HCT116 (cell line): ENCODE results near the gene MPV17L2.

Source experiments
- CEBPB ChIP-seq: IDR thresholded peaks from 2 replicates; pipeline ENCODE4 v1.6.1; 2012; ENCODE audit warnings: low read depth
- ELF1 ChIP-seq: IDR thresholded peaks from 2 replicates; pipeline ENCODE4 v1.6.1; 2012; ENCODE audit warnings: low read depth, borderline replicate concordance
- EZH2 ChIP-seq: fragments of 200-600 bp; sonication (generic); IDR thresholded peaks from 2 replicates; pipeline ENCODE4 v1.6.1; 2017; ENCODE audit warnings: antibody characterized with exemption, mixed run types
- EZH2phosphoT487 ChIP-seq: fragments of 200-600 bp; IDR thresholded peaks from 2 replicates; pipeline ENCODE4 v1.6.1; 2018; ENCODE audit warnings: antibody characterized with exemption, borderline replicate concordance
- JUND ChIP-seq: IDR thresholded peaks from 2 replicates; pipeline ENCODE4 v1.6.1; 2012
- MAX ChIP-seq: IDR thresholded peaks from 2 replicates; pipeline ENCODE4 v1.6.1; 2012
- POLR2A ChIP-seq: IDR thresholded peaks from 2 replicates; pipeline ENCODE4 v1.7.0; 2011; ENCODE audit warnings: borderline replicate concordance; ENCODE audit not compliant: insufficient read depth, insufficient read length; ENCODE audit errors: extremely low read depth
- POLR2AphosphoS5 ChIP-seq: IDR thresholded peaks from 2 replicates; pipeline ENCODE4 v1.6.1; 2011; ENCODE audit warnings: mild to moderate bottlenecking, low read depth, low read length, moderate library complexity
- RAD21 ChIP-seq: IDR thresholded peaks from 2 replicates; pipeline ENCODE4 v1.6.1; 2012; ENCODE audit warnings: low read depth, mild to moderate bottlenecking
- YY1 ChIP-seq: IDR thresholded peaks from 2 replicates; pipeline ENCODE4 v1.6.1; 2011; ENCODE audit warnings: low read length, low read depth, moderate library complexity, mild to moderate bottlenecking; ENCODE audit not compliant: insufficient replicate concordance; ENCODE audit errors: extremely low read depth
- ZBTB33 ChIP-seq: IDR thresholded peaks from 2 replicates; pipeline ENCODE4 v1.6.1; 2011; ENCODE audit warnings: mild to moderate bottlenecking, low read length, moderate library complexity; ENCODE audit not compliant: insufficient replicate concordance; ENCODE audit errors: extremely low read depth
- TF ChIP-seq, protein P1 (sequence below), 3 experiments: fragments of 200-600 bp in 1 of 3; sonication (generic) in 1 of 3; IDR thresholded peaks in 2 of 3; conservative IDR thresholded peaks in 1 of 3; 2 replicates each; pipeline ENCODE4 v1.5.1; 2012 to 2017; ENCODE audit warnings: low read depth in 2 of 3, low read length in 2 of 3, antibody characterized with exemption in 1 of 3, borderline replicate concordance in 1 of 3, control low read depth in 1 of 3, mild to moderate bottlenecking in 1 of 3, mixed read lengths in 1 of 3, mixed run types in 1 of 3, moderate library complexity in 1 of 3; ENCODE audit not compliant: insufficient read depth in 1 of 3
- TF ChIP-seq, protein P2 (sequence below): IDR thresholded peaks from 2 replicates; pipeline ENCODE4 v1.6.1; 2012; ENCODE audit warnings: low read depth

DNA sequence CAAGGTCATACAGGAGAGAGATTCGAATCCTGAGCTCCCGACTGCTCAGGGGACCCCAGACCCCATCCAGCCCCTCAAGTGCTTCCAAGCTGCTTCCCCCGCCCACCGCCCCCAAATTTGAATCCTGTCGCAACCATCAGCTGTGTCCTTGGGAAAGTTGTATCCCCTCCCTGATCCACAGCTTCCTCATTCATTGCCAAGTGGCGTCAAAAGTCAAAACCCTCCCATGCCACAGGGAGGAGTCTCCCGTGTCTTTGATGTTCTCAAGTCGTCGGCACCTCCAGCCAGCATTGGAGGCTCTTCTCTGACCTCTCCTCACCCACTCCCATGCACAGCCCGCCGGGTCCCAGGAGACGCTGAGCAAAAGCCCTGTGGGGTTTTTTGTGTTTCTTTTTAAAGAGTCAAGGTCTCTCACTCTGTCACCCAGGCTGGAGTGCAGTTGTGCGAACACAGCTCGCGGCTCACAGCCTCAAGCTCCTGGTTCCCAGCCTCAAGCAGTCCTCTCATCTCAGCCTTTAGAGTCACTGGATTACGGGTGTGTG is 22.2 kb upstream of the MPV17L2 start:
- TF ChIP-seq, protein P1, sequence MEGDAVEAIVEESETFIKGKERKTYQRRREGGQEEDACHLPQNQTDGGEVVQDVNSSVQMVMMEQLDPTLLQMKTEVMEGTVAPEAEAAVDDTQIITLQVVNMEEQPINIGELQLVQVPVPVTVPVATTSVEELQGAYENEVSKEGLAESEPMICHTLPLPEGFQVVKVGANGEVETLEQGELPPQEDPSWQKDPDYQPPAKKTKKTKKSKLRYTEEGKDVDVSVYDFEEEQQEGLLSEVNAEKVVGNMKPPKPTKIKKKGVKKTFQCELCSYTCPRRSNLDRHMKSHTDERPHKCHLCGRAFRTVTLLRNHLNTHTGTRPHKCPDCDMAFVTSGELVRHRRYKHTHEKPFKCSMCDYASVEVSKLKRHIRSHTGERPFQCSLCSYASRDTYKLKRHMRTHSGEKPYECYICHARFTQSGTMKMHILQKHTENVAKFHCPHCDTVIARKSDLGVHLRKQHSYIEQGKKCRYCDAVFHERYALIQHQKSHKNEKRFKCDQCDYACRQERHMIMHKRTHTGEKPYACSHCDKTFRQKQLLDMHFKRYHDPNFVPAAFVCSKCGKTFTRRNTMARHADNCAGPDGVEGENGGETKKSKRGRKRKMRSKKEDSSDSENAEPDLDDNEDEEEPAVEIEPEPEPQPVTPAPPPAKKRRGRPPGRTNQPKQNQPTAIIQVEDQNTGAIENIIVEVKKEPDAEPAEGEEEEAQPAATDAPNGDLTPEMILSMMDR (IDR thresholded peaks at IDR 0.05 in 2 of 3, conservative IDR thresholded peaks at IDR 0.05 in 1 of 3; ENCODE audit: borderline replicate concordance in 1 of 3, insufficient read depth in 1 of 3, low read depth in 2 of 3, low read length in 2 of 3) = no peak
- TF ChIP-seq, protein P2, sequence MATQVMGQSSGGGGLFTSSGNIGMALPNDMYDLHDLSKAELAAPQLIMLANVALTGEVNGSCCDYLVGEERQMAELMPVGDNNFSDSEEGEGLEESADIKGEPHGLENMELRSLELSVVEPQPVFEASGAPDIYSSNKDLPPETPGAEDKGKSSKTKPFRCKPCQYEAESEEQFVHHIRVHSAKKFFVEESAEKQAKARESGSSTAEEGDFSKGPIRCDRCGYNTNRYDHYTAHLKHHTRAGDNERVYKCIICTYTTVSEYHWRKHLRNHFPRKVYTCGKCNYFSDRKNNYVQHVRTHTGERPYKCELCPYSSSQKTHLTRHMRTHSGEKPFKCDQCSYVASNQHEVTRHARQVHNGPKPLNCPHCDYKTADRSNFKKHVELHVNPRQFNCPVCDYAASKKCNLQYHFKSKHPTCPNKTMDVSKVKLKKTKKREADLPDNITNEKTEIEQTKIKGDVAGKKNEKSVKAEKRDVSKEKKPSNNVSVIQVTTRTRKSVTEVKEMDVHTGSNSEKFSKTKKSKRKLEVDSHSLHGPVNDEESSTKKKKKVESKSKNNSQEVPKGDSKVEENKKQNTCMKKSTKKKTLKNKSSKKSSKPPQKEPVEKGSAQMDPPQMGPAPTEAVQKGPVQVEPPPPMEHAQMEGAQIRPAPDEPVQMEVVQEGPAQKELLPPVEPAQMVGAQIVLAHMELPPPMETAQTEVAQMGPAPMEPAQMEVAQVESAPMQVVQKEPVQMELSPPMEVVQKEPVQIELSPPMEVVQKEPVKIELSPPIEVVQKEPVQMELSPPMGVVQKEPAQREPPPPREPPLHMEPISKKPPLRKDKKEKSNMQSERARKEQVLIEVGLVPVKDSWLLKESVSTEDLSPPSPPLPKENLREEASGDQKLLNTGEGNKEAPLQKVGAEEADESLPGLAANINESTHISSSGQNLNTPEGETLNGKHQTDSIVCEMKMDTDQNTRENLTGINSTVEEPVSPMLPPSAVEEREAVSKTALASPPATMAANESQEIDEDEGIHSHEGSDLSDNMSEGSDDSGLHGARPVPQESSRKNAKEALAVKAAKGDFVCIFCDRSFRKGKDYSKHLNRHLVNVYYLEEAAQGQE = no peak
- TF ChIP-seq CEBPB (no peak), RAD21 (no peak), MAX (no peak), EZH2 (no peak), ELF1 (no peak), JUND (no peak), POLR2AphosphoS5 (no peak), POLR2A (no peak), EZH2phosphoT487 (no peak), ZBTB33 (no peak), YY1 (no peak)
